Right lung (tissue), 5 donors: ENCODE results near the gene ELMO1. TPM values are rescaled to one million over a fixed set of nuclear protein-coding genes. Genes with fewer than 3 reads are reported as not detected.

Source experiments
- DNase-seq, 2 donors: peaks; one replicate each; pipeline ENCODE4 v3.0.0-alpha.2; 2013
- polyA plus RNA-seq, 5 donors: library from polyadenylated mRNA; unstranded; fragments of 120-200 nt; gene quantifications; one replicate each; pipeline versions ENCODE4 v1.2.1 to v1.2.3, GENCODE V29; 2013; ENCODE audit warnings: inconsistent platforms in 1 of 5, low replicate concordance in 1 of 5; ENCODE audit not compliant: insufficient read length in 5 of 5, insufficient read depth in 1 of 5

Gene ELMO1
- polyA plus RNA-seq, 5 donors, result 36.7 to 56.0 (median 46.0) TPM

DNA sequence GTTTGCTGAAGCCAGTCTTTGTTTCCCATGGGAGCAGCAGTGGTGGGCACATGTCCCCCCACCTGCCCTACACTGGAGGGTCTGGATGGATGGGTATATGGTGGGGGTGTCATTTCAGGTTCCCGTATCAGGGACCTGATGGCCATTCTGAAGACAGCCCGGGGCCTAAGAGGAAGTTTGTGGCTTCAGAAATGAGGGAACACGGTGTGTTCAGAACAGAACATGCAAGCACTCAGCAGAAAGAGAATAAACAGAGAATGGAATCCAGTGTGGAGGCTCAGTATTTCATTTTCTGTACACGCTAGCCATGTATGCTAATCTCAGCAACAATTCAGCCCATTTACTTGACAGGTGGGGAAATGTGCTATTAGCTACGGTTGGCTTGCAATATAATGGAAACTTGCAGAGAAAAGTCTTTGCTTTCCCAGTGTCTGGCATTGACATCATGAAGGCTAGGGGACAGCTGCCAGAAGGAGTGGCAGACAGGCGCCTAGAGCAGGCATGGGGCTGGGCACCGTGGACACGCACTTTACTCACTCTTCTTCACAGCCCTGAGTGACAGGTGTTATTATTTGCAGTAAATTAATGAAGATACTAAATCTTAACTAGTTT lies 98.6 kb downstream of the ELMO1 start:
- DNase-seq, result no peak

DNA sequence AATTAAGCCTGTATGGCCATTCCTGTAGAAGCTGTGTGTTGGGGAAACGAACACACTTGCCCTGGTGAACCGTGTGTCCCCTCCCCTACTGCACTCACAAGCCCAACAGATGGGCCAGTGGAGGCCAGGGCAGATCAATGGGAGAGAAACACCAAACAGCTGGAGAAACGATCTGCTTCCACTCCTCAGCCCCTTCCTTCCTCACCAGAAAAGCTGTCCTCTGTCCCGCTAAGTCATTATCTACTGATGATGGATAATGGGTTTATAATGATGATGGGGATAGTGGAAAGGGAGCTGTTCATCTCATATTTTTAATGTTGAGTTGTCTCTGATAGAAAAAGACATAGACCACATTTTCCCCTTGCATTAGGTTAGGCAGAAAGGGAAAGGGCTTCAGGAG lies 99.7 kb downstream of the ELMO1 start:
- peak; percentile 75 to 81 for DNase-seq

DNA sequence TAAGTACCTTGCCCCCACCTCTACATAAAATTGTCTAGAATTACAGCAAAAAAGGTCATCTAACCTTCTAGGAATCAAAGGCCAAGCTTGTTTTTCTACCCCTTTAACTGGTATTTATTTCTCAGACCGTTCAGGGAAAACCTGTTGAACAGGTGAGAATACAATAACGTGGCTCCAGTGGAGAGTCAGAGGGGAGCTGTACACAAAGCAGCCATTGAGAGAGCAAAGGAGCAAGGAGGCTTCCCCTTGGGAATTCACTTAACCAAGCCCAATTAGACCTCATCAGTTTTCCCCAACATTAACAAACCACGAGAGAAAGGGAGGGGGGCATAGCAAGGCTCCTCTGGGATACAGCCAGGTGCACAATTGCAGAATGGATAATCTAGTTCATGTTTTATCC lies 101.9 kb downstream of the ELMO1 start:
- no peak for DNase-seq

DNA sequence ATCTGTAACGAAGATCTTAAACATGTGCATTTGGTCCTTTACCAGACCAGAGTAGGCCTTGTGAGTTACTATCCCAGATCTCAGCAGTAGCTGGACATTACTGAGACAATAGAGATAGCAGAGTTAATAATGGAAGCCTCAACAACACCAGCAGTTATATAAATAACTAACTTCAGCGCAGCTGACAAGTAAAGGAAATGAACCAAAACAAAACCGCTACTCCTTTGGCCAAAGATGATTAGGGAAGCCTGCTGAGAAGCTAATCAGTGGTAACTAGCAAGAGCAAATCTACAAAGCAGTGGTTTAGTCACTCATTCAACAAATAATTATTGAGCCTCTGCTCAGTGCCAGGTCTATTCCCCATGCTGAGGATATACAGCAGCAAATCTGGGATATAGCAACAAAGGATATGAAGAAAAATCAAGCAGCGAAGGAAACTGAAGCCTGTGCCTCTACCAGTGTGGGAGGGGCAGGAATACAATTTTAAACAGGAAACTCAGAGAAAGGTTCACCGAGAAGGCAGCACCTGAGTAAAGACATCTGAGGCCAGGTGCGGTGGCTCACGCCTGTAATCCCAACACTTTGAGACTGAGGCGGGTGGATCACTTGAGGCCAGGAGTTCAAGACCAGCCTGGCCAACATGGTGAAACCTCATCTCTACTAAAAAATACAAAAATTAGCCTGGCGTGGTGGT lies 103.6 kb downstream of the ELMO1 start:
- DNase-seq, result no peak

DNA sequence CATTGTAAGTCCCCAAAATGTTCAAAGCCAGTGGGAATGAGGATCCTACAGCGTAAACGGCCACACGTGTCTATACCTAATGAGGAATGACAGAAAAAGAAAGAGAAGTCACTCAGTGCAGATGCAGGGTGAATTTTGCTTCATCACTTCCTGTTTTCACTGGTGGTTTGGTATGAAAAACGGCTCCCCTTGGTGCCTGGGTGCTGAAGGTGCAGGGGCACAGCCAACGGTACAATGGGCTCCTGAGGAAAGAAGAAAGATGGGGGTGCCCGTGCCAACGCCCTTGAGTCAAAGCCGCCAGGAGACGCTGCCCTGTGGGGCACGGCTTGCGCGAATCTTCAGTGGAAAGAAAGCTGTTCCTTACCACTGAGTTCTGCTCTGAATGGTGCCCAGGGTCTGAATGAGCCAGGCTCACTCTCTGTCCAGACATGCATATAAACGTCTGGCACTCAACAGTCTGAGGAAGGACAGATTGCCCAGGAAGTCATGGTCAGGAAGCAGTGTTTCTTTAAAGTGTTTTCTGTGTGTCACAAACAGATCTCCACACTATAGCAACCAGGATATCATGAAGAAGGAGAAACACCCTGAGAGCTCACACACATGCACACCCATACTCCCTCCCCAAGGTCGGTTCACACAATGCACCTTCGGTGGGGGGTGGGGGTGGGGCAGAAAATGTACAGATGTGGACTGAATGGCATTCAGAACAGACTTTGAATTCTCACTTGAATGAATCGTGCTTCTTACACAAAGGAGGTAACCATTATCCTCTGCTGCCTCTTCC lies 105.8 kb downstream of the ELMO1 start:
- DNase-seq, result no peak

DNA sequence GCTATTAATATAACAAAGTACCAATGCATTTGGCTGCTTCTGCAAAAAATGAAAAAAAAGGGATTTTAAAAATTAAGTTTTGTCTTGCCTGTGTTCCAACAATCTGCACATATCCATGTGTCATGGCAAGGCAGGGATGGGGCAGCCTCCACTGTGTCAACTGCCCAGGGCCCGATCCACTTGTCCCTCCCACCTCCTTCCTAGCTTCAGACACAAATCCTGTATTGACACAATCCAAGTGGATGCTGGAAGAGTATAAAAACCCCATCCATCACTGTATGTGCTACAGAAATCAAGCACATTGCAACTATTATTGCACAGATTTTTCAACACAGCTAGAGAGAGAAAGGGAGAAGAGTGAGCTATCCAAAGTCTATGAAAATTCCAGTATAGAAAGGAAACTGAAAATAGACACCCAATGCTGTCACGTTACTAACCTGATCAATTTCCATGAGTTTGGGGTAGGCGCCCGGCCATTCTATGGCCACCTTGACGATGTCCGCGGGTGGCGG lies 106.4 kb downstream of the ELMO1 start:
- DNase-seq, result no peak

DNA sequence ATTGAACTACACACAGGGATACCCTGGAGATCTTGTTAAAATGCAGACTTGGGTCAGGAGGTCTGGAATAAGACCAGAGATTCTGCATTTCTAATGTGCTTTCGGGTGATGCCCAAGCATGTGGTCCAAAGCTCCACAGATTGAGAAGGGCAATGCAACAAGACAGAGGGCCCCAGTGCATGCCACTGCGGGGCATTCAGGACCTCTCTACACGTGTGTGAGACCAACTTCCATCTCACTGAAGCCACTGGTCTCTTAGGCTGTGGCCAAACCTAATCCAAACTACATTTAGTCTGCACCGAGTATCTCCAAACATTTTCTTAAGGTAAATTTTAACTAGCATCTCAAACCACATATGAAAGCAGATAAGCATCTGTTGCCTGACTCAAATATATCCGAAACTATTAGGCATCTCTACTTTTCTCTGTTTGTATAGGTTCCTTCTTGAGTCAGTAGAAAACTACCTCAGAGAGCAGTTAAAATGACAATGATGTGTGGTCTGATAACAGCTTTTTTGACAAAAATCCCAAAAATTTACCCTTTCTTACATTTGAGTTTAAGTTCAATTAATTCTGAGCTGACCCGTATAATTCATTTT lies 107.5 kb downstream of the ELMO1 start:
- no peak for DNase-seq

DNA sequence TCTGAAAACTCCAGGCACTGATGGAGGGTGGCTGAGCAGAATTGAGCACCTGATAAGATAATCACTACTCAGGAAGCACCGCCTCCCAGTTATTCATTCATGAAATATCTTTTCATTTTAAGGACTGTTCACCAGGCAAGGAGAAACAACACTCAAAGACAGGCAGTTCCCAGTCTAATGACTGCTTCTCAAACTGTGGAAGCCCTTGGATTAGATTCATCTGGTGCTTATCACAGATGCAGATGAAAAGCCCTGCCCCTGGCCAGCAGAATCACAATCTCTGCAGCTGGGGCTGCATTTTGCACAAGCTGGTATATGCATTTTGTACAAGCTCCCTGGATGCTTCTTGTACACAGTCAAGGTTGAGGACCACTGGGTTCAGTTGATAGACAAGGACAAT lies 109.7 kb downstream of the ELMO1 start:
- no peak for DNase-seq

DNA sequence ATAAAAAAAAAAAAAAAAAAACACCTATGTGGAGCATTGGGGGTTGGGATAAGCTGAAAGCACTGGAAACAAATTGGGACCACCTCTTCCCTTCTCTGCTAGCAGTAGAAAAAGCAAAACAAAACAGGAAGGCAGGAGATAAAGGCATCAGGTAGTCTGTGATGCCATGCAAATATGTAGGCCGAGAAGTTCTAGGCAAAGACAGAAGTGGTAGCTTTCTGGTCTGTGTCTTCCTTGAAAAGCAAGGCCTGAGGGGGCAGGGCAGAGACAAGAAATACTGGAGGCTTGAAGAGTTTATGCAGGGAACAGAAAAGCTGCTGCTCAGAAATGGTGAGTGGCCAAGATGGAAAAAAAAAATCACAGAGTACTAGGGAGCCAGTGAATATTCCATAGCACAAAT lies 111.1 kb downstream of the ELMO1 start:
- no peak for DNase-seq

DNA sequence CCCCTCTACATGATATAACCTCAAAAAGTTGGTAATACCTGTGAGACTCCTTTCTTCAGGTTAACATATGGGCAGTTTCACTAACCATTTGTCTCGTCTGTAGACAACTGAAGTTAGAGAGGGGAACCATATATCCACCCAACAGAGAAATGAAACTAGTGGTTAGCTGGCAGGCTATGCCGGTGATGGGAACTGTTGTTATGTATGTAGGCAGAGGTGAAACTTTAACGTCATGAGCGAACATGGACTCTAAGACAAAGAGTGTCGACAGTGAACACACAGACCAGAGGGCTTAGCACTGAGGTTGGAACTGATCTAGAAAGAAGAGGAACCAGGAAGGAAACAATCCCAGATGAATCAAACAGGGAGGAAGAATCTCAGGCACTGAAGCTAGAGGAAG lies 112.4 kb downstream of the ELMO1 start:
- DNase-seq, result no peak

DNA sequence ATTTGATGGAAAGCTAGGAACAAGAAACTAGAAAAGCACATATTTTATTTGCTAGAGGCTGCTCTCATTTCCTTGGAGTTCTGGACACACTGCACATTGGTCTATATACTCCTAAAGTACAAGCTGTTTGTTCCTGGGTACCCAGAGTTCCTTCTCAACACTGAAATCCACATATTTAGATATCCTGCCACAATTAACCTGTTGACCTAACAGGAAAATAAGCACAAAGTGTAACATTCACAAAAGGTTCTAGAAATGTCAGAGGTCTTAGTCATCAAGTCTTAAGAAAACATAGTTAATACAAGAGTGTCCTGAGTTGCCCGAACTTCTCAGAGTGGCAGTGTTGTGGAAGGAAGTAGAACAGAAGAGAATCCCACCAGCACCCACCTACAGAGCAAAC lies 115.6 kb downstream of the ELMO1 start:
- DNase-seq, result no peak

DNA sequence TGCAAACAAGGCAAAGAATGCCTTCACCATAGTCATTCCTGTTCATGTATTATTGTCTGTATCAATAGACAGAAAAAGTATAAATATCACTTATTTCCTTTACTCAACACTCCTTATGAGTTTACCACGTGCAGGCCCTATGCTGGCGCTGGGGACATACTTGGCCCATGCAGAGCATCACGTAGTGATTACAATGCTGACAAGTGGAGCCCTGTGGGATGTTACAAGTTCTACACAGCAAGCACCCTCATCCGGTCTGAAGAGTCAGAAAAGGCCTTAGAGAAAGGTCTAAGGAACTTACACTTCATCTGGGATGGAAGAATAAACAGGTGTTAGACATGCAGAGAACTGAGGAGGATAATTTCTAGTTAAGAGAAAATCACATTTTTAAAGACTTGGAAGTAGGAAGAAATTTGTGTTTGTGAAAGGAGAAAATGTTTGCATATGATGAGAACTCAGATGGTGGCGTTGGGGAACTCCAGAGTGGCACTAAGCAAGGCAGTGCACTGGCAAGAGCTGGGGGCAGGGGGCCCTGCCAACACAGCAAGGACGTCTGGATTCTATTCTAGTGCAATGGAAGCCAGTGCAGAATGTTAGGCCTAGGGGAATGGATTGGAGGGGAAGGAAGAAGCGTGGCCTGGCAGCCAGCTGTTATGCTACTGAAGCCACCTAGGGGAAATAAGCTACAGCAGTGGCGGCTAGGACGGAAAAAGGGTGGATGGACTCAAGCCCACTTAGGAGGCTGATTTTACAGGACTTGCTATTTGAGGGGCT lies 116.2 kb downstream of the ELMO1 start:
- no peak for DNase-seq

DNA sequence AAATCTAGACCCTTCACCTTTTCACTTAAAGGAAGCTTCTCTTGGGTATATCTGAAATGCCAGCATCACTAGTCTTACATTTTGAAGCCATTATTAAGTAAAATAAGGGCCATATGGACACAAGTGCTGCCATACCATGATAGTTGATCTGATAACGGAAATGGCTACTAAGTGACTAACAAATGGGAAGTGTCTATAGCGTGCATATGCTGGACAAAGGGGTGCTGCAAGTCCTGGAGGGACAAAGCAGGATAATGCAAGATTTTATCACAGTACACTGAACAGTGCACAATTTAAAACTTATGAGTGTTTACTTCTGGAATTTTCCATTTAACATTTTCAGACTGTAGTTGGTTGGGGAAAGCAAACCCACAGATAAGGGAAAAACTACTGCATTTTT lies 117.9 kb downstream of the ELMO1 start:
- DNase-seq, result no peak

DNA sequence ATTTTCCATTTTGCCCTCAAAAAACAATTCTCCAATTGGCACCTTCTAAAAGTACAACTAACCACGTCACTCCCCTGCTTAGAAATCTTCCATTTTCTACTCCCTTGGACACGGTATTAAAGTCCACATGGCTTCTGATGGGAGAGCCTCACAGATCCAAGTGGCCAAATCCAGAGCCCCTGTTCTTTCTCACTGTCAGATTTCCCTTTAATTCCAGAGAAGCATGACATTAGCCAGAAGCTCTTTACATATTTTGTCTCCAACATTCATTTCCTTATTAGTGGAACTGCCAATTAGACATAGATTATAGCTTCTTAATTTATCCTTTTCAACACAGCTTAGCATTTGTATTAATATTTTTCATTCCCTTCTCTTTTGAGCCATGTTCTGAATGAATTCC lies 118.7 kb downstream of the ELMO1 start:
- DNase-seq, result no peak

DNA sequence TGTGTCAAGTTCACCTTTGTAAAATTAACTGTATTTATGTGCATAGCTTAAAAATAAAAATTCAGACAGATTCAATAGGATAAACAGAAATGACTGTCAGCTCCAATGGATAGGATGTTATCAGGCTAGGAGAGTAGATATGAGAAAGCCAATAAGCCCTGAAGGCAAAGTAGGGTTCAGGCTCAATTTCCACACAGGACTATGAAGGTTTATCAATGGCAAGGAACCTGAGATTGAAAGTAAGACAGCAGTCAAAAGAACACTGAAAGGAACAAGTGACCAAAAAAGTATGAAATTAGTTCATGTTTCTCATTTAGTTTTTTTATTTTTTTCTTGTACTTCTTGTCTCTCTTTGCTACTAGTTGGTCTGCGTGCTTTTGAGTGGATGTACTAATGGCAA lies 121.4 kb downstream of the ELMO1 start:
- DNase-seq, result no peak

DNA sequence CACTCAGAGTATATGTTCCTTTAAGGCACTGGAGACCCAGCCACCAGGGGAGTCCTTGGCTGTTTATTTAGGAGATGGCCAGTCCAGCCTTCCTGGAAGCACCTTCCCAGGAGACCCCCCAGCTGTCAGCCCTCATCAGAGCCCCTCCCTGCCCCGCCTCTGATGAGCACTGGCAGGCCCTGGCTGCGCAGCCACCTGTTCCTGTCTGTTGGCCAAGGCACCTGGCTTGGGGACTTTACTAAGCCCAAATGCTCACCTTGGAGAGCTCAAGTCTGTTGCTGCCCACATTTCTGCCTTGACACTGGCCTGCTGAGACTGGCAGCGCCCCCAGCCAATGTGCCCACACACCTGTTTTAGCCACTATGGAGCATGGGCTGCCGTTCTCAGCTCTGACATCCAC lies 124.7 kb downstream of the ELMO1 start:
- no peak for DNase-seq

DNA sequence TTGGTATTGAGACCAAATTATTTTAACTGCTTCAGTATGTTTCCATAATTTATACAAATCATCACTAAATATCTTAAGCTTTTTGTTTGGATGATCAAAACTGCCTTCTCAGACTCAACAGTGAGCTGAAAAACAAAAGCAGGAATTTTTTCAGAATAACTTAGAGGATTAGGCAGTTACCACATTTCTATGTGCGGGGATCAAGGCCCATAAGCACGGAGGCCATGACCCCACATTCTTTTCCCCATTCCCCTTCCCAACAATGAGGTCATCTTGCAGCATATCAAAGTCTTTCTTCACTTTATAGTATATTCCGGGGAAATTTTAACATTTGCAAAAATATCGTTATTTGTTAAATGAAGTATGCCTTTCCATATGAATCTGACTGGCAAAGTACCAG lies 125.8 kb downstream of the ELMO1 start:
- DNase-seq, result no peak

DNA sequence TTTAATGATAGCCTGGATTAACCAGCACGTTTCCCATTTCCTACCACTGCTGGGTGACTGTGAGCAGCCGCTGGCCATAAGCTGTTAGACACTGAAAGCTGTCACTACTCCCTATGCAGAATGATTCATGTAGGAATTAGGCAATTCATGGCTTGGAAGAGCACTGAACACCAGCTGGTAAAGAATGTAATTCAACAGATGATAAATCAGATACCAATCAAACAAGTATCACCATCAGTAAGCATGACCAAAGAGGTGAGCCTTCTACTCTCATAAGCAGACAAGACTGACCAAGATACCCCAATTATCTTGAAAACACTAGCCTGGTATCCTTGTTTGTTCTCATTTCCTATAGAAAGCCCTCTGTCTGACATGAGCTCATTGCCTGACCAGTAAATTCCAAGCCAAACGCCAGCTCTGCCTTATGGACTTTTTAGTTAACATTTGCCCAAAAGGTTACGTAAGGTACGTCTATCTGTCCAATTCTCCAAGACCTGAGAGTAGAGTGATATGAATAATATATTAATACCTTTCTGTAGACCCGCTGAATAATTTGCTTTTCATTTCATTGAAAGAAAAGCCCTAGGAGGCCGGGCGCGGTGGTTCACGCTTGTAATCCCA lies 127.7 kb downstream of the ELMO1 start:
- no peak for DNase-seq

DNA sequence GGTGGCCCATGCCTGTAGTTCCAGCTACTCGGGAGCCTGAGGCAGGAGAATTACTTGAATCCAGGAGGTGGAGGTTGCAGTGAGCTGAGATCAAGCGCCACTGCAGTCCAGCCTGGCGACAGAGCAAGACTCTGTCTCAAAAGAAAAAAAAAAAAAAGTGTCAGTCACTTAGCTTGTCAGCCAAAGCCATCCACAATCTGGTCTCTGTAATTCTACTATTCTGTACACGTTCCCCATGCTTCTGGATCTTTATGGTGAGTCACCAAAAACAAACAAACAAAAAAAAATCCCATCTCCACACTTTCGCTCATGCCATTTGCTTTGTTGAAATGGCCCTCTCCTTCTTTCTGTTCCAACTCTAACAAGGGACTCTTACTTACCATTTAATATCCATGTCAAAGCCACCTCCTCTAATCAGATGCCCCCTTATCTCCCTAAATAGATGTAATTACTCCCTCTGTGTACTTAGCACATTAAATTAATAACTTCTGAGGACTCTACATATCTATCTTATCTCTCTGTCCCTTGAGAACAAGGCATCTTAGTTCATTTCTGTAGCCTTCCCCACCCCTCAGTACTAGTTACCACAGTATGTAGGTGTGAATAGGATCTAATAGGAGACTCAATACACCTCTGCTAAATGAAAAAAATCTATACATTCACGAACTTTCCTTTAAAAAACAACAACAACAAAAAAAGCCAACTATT lies 128.4 kb downstream of the ELMO1 start:
- DNase-seq, result no peak

DNA sequence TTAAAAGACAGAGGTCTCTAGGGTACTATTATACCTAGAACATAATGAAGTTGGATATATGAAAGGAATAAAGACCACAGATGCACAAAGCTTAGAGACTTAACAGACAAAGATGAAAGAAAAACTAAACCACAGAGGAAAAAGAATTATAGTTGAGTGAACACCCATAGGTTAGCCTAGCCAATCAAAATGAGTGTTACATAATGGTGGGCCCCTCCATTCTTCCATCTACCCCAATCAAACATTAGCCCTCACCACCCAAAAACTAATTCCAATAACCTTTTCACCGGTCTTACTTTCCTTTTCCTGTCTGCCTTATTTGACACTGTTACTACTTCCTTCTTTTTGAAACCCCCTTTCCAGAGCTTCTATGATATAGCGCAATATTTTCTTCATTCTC lies 130.1 kb downstream of the ELMO1 start:
- DNase-seq, result no peak
